GM12872 (cell line): ENCODE data around the gene FASN.

Experiments used
- TF ChIP-seq, protein P1 (sequence below): IDR thresholded peaks from 3 replicates; pipeline ENCODE4 v1.5.1; 2011; ENCODE audit warnings: low read depth, mild to moderate bottlenecking, low read length, moderate library complexity; ENCODE audit not compliant: insufficient read depth

The FASN gene

DNA sequence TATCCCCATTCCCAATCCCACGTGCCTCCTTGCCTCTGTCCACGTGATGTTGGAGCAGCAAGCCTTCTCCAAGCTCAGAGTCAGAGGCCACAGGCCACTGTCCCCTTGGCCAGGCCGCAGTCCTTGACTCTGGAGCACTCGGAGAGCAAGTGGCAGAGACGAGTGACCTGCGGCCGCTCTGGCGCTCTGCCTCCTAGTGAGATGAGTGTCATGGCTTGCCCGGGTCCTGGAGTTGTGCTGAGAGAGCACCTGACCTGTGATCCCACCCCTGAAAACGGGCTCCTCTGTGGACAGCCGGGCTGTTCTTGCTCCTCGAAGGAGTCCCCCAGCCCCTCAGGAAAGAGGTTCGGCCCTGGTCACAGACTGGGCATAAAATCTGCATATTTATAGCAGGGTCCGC lies 10.0 kb upstream of the FASN start:
- TF ChIP-seq, protein P1, sequence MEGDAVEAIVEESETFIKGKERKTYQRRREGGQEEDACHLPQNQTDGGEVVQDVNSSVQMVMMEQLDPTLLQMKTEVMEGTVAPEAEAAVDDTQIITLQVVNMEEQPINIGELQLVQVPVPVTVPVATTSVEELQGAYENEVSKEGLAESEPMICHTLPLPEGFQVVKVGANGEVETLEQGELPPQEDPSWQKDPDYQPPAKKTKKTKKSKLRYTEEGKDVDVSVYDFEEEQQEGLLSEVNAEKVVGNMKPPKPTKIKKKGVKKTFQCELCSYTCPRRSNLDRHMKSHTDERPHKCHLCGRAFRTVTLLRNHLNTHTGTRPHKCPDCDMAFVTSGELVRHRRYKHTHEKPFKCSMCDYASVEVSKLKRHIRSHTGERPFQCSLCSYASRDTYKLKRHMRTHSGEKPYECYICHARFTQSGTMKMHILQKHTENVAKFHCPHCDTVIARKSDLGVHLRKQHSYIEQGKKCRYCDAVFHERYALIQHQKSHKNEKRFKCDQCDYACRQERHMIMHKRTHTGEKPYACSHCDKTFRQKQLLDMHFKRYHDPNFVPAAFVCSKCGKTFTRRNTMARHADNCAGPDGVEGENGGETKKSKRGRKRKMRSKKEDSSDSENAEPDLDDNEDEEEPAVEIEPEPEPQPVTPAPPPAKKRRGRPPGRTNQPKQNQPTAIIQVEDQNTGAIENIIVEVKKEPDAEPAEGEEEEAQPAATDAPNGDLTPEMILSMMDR = no peak

DNA sequence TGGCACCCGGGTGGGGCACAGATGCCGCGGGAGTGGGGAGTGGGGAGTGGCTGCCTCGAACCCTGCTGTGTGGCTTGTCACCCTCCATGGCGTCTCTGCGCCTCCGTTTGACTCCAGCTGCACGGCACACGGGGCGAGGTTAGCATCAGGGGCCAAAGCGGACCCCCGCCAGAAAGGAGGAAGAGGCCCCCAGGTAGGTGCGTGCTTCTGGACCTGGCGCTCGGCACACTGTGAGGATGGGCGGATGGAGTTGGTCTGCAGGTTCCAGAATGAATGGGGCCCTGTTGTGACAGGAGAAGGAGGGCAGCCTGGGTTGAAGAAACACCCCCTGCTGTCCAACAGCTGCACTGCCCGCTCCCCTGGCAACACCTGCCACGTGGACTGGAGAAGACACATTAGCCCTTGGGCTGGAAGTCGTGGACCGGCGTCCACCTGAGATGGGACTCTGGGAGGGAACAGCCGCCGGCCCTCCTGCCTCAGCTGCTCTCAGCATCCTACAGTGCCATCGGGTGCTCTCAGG lies 9.4 kb upstream of the FASN start:
- TF ChIP-seq, protein P1 = peak; percentile 44; the same call in 2 of the 3 replicates

DNA sequence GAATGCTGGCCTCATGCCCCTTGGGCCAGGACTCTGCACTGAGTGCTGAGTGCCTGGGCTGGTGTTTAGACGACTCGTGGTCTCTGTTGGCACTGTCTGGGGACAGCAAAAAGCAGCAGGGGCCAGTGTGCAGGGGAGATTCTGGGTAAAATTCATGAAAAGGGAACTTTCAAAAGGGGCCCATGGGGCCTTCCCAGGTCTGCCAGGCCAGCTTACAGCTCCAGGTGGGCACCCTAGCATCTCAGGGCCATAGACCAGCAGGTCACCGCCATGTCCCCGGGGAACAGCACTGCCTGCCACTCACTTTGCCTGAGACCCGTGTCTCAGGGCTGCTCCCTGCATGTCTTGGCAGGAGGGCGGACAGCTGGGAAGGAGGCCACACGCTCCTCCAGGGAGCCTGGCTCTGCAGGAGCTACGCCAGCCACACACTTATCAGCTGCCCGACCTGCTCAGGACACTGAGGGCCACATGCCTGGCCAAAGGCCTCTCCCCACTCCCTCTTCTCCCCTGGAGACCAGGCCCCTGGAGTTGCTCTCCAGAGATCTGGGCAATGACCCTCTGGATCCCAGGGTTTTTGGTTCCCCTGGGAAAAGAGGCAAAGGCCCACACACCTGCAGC lies 8.8 kb upstream of the FASN start:
- TF ChIP-seq, protein P1 = no peak

DNA sequence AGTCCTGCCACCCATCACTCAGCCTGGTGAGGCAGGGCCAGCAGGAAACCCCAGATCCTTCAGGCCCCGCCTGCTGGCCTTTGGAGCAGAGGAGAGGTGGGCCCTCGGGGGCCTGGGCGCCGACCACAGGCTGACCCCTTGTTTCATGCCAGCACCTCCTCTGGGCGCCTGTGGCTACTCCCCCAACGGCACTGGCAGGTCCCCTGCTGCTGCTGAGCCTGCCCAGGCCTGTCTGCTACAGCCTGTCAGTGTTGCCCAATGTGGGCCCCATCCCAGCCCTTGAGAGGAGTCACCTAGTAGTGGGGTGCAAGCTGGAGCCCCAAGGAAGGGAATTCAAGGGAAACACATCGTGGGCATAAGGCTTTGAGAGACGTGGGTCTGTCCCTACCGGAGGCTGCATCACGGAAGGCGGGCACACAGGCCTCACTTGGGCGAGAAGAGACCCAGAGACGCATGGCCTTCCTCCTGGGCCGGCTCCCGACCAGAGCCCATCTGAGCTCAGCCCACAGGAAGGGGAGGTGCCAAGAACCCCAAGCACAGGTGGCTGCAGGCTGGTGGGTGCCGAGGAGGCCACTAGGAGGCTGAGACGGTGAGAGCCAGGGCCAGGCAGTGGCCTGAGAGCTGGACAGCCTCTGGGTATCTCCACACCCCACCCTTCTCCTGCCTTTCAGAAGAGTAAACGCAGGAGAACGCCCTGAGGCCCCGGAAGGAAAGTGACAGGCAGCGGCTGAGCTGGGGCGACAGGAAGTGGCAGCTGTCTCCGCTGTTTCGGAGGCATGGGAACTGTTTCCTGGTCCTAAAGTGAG lies 8.0 kb upstream of the FASN start:
- TF ChIP-seq, protein P1 = peak; percentile 76

DNA sequence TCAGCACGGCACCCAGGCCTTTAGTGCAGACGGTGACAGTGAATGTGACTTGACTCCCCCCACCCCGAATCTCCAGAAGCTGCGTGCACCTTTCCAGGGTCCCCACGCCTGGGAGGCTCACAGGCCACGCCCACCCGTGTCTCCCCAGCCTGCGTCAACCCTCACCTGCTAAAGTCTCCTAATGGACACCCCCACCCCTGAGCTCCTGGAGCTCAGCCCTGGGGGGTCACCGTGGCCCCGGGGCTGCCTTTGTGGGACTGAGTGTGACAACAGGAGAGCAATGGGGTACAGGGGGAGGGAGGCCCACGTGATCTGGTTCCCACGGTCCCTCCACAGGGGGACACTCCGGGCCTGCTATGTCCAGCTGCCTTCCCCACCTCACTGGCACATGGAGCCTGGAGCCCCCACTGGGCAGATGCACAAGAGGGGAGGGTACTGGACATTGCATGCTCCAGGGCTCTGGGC lies 7.4 kb upstream of the FASN start:
- TF ChIP-seq, protein P1 = no peak

DNA sequence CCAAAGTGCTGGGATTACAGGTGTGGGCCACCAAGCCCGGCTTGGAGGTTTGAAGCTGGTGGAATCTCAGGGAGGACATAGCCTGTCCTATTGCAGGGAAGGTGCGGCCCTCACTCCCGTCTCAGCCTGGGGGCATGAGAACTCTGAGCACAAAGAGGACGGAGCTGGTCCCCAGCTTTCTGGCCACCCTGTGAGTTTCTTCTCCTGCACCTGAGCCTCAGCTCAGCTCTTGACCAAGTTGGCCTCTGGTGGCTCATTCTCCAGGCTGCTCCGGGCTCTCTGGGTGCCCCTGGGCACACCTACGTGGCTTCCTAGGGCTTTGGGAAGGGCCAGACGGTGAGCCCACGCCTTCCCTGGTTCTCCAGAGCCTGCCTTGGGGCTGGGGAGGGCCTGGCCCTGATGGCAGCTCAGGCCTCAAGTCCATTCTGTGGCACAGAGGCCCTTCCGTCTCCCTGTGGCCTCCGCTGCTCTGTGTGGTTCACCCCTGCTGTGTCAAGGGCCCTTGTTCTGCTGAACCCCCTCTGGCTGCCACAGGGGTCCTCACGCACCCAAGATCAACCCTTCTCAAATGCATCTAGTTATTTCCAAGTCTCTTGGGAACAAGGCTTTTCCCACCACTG lies 6.9 kb upstream of the FASN start:
- TF ChIP-seq, protein P1 = no peak

DNA sequence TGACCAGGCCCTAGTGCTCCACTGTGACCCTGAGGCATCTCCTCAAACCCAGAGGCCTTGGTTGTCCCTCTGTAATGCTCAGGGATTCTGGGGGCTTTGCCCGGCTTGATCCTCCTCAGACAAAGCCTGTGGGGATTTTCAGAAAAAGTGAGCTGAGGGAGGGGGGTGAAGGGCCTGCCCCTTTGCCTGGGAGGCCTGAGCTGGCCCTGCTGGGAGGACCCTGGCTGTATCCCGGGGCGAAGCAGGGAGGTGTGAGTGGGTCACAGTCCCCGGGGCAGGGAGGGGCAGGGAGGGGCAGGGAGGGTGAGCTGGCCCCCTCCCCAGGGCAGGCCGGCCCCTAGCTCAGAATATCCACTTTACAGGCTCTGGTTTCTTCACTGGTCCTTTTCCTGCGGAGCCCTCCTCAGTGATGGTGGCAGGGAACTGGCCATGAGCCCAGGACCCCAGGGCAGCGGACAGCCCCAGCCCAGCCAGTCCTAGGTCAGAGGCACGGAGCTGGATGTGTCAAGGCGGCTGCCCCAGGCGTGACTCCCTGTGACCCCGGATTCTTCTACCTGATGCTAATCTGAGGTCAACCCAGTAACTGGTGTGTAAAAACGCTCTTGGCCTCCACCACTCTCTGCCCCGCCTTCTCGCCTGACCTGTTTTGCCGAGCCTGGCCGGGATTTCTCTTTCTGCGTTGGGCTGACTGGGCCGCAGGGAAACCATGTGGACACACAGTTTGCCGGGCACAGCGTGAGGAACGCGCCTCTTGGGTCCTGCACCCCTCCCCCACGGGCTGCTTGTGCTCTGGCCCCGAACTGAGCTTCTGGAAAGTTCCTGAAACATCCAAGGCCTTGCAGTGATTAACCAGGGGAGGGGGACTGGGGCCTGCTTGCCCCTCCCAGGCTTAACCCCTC lies 5.8 kb upstream of the FASN start:
- TF ChIP-seq, protein P1 = no peak
